ENCODE measurements around the gene ANXA9. TPM values are rescaled to one million over a fixed set of nuclear protein-coding genes. Genes with fewer than 3 reads are reported as not detected.

Gene ANXA9
- total RNA-seq, 2 experiments from 2014 or later = 0.65 to 1.1 TPM

GRCh38 chr1:150960646-150961045 is 21.4 kb upstream of the ANXA9 start:
- no peaks in the 10 kb centered on the region for H3K4me1 ChIP-seq (ENCODE audit: insufficient read depth, low read length, poor library complexity, severe bottlenecking)
- H3K79me2 ChIP-seq (ENCODE audit: insufficient read depth, low read depth, low read length) = no peaks in the 10 kb centered on the region
- no peak overlapping the region for H3K4me2 ChIP-seq (ENCODE audit: low read length)
- peaks cover 94% of the 10 kb centered on the region for H3K36me3 ChIP-seq (ENCODE audit: insufficient read depth, low read length)
- no peak for DNase-seq (ENCODE audit: low spot score)
- H3K4me3 ChIP-seq (ENCODE audit: low read depth, low read length, poor library complexity, severe bottlenecking) = no peak overlapping the region
- no peaks in the 10 kb centered on the region for H3K9me2 ChIP-seq (ENCODE audit: insufficient read depth, low read length)
- H3K27ac ChIP-seq (ENCODE audit: low read depth, low read length, poor library complexity, severe bottlenecking) = no peak overlapping the region
- no peak overlapping the region for H2AFZ ChIP-seq (ENCODE audit: low read length)
- intact Hi-C loops (cut with micrococcal nuclease; ENCODE audit: unreplicated experiment) = no loop called here
- ChIA-PET CTCF (ENCODE audit: unreplicated experiment) (no interaction called here), POLR2A (no interaction called here)
- no TSS peak for BruUV-seq (replicated peaks)
- no peaks in the 10 kb centered on the region for H4K20me1 ChIP-seq (ENCODE audit: insufficient read depth, low read length)
- no peak for TF ChIP-seq EZH2phosphoT487 (IDR thresholded peaks at IDR 0.05; ENCODE audit: borderline replicate concordance, low read depth, low read length)
- TF ChIP-seq CTCF (conservative IDR thresholded peaks at IDR 0.05; ENCODE audit: low read length) = no peak
- H3K9me3 ChIP-seq (ENCODE audit: low read length) = no peaks in the 10 kb centered on the region

- POLR2A ChIA-PET = no interaction called here
- no peaks in the 10 kb centered on the region for H3K9me2 ChIP-seq (ENCODE audit: insufficient read depth, low read length)
- CTCF ChIA-PET (ENCODE audit: unreplicated experiment) = no interaction called here
- H3K4me1 ChIP-seq (ENCODE audit: insufficient read depth, low read length, poor library complexity, severe bottlenecking) = no peaks in the 10 kb centered on the region
- H2AFZ ChIP-seq (ENCODE audit: low read length) = no peak overlapping the region
- no peak overlapping the region for H3K4me2 ChIP-seq (ENCODE audit: low read length)
- intact Hi-C loops (cut with micrococcal nuclease; ENCODE audit: unreplicated experiment) = no loop called here
- no peaks in the 10 kb centered on the region for H4K20me1 ChIP-seq (ENCODE audit: insufficient read depth, low read length)
- no peaks in the 10 kb centered on the region for H3K9me3 ChIP-seq (ENCODE audit: low read length)
- H3K36me3 ChIP-seq (ENCODE audit: insufficient read depth, low read length) = peaks cover 95% of the 10 kb centered on the region
- H3K4me3 ChIP-seq (ENCODE audit: low read depth, low read length, poor library complexity, severe bottlenecking) = no peak overlapping the region
- no peaks in the 10 kb centered on the region for H3K79me2 ChIP-seq (ENCODE audit: insufficient read depth, low read depth, low read length)
- no peak overlapping the region for H3K27ac ChIP-seq (ENCODE audit: low read depth, low read length, poor library complexity, severe bottlenecking)
- no TSS peak for BruUV-seq (replicated peaks)
- DNase-seq (ENCODE audit: low spot score) = no peak
- no peak for TF ChIP-seq CTCF (conservative IDR thresholded peaks at IDR 0.05; ENCODE audit: low read length)
- no peak for TF ChIP-seq EZH2phosphoT487 (IDR thresholded peaks at IDR 0.05; ENCODE audit: borderline replicate concordance, low read depth, low read length)
These were observed 20.3 kb upstream of the ANXA9 start for GRCh38 chr1:150961756-150962155.

GRCh38 chr1:150963321-150964163 is 18.6 kb upstream of the ANXA9 start:
- Histone ChIP-seq H3K4me2 (ENCODE audit: low read length) (no peak overlapping the region), H3K9me3 (ENCODE audit: low read length) (no peaks in the 10 kb centered on the region), H3K36me3 (ENCODE audit: insufficient read depth, low read length) (peaks cover 98% of the 10 kb centered on the region), H3K27ac (ENCODE audit: low read depth, low read length, poor library complexity, severe bottlenecking) (no peak overlapping the region), H3K4me3 (ENCODE audit: low read depth, low read length, poor library complexity, severe bottlenecking) (no peak overlapping the region), H3K4me1 (ENCODE audit: insufficient read depth, low read length, poor library complexity, severe bottlenecking) (no peaks in the 10 kb centered on the region), H3K9me2 (ENCODE audit: insufficient read depth, low read length) (no peaks in the 10 kb centered on the region), H2AFZ (ENCODE audit: low read length) (no peak overlapping the region), H3K79me2 (ENCODE audit: insufficient read depth, low read depth, low read length) (no peaks in the 10 kb centered on the region), H4K20me1 (ENCODE audit: insufficient read depth, low read length) (no peaks in the 10 kb centered on the region)
- no peak for TF ChIP-seq CTCF (conservative IDR thresholded peaks at IDR 0.05; ENCODE audit: low read length)
- no peak for TF ChIP-seq EZH2phosphoT487 (IDR thresholded peaks at IDR 0.05; ENCODE audit: borderline replicate concordance, low read depth, low read length)
- ChIA-PET POLR2A (interaction anchor here (1.3 kb wide), 1 partner anchor 10 kb away, joined by 4 read pairs; no protein-coding TSS in a partner anchor), CTCF (ENCODE audit: unreplicated experiment) (no interaction called here)
- intact Hi-C loops (cut with micrococcal nuclease; ENCODE audit: unreplicated experiment) = no loop called here
- DNase-seq (ENCODE audit: low spot score) = no peak
- BruUV-seq (replicated peaks) = no TSS peak

All from OCI-LY7 (cell line).